Caki2 (cell line): ENCODE results near the gene RPN1. TPM values are rescaled to one million over a fixed set of nuclear protein-coding genes. Genes with fewer than 3 reads are reported as not detected.
"Not testable (repeated sequence)": the region's sequence is repeated elsewhere in the genome, so short reads cannot be mapped to it uniquely, and the experiment has no call there.

Experiments used
- DNase-seq: peaks from one replicate; pipeline ENCODE4 v3.0.0-alpha.2; 2015; ENCODE audit warnings: low read depth
- in situ Hi-C: cut with HindIII; loops from 2 replicates; pipeline ENCODE4 v1.10.0; 2016; ENCODE audit warnings: low sequenced_read_pairs, low pct_unique_long_range_greater_than_20kb, mixed read lengths
- total RNA-seq: library from RNA; depleted of rRNA; stranded (reverse); fragments of >200 nt; shearing (Covaris generic); gene quantifications from 2 replicates; pipeline ENCODE4 v1.2.3, GENCODE V29; 2014; ENCODE audit warnings: low replicate concordance

The RPN1 gene
- total RNA-seq, 1 experiment from 2014 or later: 321 TPM

DNA sequence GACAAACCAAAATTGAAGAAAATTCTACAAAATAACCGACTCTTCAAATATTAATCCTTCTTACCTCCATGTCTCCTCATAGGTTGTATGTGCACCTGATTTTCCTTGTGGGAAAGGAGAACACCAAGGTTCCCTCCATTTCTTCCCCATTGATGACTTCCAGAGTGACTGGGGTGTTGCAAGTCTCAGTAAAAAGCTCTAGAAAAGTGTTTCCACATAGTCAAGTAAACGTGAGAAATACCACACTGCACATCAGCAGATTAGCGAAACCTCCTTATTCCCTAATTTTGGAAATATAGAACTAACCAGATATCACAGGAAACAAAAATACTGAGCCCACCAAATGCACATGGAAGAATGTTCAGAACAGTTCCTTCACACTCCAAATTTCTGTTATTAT, 4.9 kb upstream of the RPN1 start:
- no peak for DNase-seq
- in situ Hi-C loops: no loop called here

DNA sequence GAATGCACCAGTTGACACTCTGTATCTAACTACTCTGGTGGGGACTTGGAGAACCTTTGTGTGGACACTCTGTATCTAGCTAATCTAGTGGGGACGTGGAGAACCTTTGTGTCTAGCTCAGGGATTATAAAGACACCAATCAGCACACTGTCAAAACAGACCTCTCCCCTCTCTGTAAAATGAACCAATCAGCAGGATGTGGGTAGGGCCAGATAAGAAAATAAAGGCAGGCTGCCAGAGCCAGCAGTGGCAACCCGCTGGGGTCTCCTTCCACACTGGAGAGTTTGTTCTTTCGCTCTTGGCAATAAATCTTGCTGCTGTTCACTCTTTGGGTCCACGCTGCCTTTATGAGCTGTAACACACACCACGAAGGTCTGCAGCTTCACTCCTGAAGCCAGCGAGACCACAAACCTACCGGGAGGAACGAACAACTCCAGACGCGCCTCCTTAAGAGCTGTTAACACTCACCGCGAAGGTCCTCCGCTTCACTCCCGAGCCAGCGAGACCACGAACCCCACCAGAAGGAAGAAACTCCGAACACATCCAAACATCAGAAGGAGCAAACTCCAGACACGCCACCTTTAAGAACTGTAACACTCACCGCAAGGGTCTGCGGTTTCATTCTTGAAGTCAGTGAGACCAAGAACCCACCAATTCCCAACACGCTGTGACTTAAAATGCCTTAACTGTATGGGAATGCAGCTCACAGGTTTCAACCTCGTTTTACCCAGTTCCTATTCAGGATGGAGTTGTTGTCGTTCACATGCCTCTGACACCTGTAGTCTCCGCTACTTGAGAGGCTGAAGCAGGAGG, 3.6 kb upstream of the RPN1 start:
- in situ Hi-C loops, DNase-seq: not testable (repeated sequence)

GRCh38 chr3:128653383-128653992, 2.9 kb upstream of the RPN1 start:
- in situ Hi-C loops, DNase-seq: not testable (repeated sequence)

DNA sequence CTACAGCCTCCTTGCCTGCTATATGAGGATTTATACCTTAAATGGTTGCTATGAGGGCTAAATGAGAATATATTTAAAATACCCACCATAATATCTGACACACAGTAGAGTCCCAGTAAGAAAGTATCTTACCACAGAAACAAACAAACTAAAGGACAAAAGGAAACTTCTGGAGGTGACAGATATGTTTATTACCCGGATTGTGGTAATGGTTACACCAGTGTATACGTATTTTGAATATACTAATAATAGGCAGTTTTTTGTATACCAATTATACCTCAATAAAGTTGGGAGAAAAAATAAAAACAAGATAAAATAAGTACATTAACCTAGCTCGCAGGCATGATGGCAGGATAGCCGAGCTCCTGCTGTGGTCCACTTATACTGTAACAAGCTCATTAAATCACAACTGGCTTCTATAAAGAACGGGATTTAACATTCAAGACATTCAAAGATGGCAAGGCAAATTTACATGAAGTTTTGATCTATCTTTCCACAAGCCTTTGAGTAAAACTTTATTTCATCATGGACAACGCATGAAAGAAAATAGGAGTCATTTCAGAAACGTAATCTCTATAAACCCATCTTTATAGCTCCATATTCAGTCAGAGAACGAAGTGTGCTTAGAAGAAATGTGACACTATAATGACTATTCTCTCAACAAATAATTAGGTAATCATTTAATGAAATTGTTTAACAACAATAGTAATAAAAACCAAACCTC, 1.5 kb downstream of the RPN1 start:
- in situ Hi-C loops: no loop called here
- DNase-seq: no peak

DNA sequence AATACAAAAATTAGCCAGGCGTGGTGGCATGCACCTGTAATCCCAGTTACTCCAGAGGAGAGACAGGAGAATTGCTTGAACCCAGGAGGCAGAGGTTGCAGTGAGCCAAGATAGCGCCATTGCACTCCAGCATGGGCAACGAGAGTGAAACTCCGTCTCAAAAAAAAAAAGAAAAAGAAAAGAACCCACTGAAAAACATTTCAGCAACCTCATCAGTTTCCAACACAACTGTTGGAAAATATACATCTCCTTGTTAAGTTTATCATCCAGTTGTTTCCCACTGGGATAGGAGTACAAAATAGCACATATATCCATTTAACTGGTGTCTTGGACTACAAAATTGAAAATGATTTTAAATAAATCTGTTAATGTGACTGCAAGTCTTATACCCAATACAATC, 2.2 kb downstream of the RPN1 start:
- in situ Hi-C loops: no loop called here
- DNase-seq: no peak

DNA sequence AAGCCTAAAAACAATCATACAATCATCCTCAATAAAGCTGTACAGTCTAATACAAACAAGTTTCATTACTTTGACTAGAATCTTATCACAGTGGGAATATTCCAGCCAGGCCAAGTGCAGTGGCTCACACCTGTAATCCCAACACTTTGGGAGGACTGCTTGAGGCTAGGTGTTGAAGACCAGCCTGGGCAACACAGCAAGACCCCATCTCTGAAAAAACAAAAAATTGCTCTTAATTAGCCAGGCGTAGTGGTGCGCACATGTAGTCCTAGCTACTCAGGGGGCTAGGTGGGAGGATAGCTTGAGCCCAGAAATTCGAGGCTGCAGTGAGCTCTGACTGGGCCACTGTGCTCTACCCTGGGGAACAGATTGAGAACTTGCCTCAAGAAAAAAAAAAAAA, 3.3 kb downstream of the RPN1 start:
- in situ Hi-C loops: no loop called here

GRCh38 chr3:128634075-128634611, 16.5 kb downstream of the RPN1 start:
- no peak for DNase-seq
- in situ Hi-C loops: no loop called here

More for the DNA sequence above, 3.3 kb downstream of the RPN1 start:
- DNase-seq: no peak

- in situ Hi-C loops: no loop called here
- no peak for DNase-seq
Observed at GRCh38 chr3:128632301-128632700, 18.3 kb downstream of the RPN1 start.

GRCh38 chr3:128629936-128630335, 20.7 kb downstream of the RPN1 start:
- in situ Hi-C loops: no loop called here

GRCh38 chr3:128625409-128625945, 25.1 kb downstream of the RPN1 start:
- DNase-seq: no peak
- in situ Hi-C loops: no loop called here

More at GRCh38 chr3:128629936-128630335, 20.7 kb downstream of the RPN1 start:
- no peak for DNase-seq

DNA sequence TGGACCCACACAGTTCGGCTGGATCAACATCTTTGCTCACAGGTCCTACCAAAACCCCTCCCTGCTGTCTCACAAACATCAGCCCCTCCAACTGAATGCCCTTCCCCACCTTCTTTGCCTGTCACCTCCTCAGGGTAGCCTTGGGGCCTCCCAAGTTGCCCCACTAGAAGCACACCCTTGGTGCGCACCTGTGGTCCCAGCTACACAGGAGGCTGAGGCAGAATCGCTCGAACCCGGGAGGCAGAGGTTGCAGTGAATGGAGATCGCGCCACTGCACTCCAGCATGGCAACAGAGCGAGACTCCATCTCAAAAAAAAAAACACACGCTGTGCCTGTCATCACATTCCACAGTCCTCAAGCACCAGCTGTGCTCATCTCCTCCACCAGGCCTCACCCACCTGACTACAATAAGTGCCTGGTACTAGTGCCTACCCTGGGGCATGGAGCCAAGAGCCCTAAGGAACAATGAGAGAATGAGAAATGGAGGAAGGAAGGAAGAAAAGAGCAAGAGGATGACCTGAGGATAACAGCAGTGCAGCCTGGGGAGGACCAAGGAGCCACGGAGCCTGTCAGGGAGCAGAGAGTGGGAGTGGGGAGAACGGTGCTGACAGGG, 26.0 kb downstream of the RPN1 start:
- no peak for DNase-seq
- in situ Hi-C loops: no loop called here

DNA sequence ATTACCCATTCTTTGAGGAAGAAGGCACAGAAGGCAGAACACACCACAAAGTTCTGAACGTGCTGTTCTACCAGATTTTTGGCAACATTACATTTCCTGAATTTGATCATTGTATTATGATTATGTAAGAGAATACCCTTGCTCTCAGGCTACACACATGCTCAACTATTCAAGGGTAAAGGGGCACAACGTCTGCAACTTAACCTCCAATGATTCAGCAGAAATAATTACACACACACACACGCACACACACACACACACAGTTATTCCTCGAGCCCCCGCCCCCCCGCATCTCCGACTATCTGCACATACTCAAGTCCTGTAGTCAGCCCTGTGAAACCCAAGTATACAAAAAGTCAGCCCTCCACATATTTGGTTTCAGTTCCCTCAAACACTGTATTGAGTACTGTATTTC, 26.8 kb downstream of the RPN1 start:
- no peak for DNase-seq
- in situ Hi-C loops: no loop called here

DNA sequence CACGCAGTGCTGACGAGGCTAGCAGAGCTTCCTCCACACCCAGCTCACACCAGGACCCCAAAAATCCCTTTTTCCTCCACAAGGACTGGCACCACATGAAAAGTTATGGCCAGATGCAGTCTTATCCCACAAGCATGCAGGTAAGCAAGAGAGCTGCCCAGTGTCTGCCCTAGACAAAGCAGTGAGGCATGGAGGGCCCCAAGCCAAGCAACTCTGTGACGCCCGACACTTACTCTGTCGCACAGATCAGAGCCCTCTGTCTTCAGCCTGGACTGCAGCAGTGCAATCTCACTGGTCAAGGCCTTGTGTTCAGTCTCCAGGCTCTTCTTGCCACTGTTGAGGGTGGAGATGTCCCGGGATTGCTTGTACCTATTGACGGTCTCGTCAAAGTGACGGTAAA, 28.7 kb downstream of the RPN1 start:
- in situ Hi-C loops: no loop called here
- DNase-seq: no peak

GRCh38 chr3:128621234-128621633, 29.4 kb downstream of the RPN1 start:
- in situ Hi-C loops: no loop called here

DNA sequence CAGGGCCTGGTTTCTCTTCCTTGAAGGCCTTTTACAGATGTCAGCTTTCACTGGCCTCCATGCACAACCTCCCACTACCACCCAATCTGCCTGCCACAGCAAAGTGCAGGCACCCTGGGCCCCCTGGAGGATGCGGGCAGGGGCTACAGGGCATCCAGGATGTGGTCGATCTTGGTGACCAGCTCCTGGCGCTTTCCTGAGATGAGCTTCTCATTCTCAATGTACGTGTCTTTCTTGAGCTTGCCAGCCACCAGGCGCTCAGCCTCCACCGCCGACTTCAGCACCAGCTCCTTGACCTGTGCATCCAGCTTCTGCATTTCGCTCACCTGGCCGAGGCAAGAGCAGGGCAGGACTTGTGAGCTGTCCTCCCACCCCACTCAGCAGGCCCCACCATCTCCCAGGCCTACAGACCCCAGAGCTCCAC, 30.3 kb downstream of the RPN1 start:
- no peak for DNase-seq
- in situ Hi-C loops: no loop called here

More at GRCh38 chr3:128621234-128621633, 29.4 kb downstream of the RPN1 start:
- no peak for DNase-seq

DNA sequence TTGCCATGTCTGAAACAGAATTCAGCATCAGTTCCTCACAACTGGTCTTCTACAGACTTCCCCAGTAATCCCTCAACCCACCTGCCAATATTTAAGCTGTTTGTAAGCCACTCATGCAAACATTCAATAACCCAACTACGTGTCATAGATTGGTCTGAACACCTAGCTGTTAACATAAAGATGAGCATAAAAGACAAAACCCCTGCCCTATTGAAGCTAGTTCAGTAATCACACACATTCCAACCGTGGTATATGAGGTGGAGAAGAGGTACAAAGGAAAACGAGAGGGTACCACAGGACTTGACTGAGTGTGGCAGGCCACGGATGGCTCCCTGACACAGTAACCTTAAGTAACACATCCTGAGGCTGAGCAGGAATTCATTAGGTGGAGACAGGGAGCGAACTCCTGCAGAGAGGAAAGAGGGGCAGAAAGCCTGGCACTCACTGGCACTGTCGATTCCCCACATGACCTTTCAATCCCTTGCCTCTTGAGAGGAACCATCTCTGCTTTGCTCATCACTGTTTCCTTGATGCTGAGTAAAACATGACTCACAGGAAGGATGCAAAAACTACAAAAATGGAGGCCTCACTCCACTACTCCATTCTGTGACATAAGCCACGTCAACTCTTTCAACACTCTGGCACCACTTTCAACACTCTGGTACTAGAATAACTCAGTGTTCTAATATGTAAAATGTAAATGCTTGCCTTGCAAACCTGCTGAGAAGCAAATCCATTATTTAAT, 31.3 kb downstream of the RPN1 start:
- no peak for DNase-seq
- in situ Hi-C loops: no loop called here

DNA sequence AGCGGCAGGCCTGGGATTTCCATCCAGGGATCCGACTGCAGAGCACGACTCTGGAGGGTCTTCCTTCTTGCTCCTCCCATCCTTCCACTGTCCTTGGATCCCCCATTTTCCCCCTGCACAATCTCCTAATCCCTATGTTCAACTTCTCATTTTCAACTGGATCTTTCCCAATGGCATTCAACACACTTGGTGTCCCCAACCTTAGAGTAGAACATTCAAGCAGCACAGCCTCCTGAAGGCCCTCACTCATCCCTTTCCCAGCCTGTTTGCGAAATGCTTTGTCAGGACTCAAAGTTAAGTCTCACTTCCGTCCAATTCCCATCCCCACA, 32.3 kb downstream of the RPN1 start:
- in situ Hi-C loops: no loop called here

More for the DNA sequence above, 32.3 kb downstream of the RPN1 start:
- DNase-seq: peak; percentile 8
